ENCODE measurements around the gene ALDH3B2. TPM values are rescaled to one million over a fixed set of nuclear protein-coding genes. Genes with fewer than 3 reads are reported as not detected.

ALDH3B2 gene
- total RNA-seq, 1 donor from 2014 or later = not detected

GRCh38 chr11:67657300-67657699 lies 17.1 kb downstream of the ALDH3B2 start:
- POLR2A ChIA-PET = no interaction called here
- H3K9me3 Mint-ChIP-seq = peaks cover 3% of the 10 kb centered on the region
- H3K4me3 Mint-ChIP-seq = no peak overlapping the region
- TF ChIP-seq, protein P1, sequence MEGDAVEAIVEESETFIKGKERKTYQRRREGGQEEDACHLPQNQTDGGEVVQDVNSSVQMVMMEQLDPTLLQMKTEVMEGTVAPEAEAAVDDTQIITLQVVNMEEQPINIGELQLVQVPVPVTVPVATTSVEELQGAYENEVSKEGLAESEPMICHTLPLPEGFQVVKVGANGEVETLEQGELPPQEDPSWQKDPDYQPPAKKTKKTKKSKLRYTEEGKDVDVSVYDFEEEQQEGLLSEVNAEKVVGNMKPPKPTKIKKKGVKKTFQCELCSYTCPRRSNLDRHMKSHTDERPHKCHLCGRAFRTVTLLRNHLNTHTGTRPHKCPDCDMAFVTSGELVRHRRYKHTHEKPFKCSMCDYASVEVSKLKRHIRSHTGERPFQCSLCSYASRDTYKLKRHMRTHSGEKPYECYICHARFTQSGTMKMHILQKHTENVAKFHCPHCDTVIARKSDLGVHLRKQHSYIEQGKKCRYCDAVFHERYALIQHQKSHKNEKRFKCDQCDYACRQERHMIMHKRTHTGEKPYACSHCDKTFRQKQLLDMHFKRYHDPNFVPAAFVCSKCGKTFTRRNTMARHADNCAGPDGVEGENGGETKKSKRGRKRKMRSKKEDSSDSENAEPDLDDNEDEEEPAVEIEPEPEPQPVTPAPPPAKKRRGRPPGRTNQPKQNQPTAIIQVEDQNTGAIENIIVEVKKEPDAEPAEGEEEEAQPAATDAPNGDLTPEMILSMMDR (IDR thresholded peaks at IDR 0.05) = no peak
- no peaks in the 10 kb centered on the region for H3K36me3 Mint-ChIP-seq (ENCODE audit: low read depth)
- CTCF ChIA-PET = interaction anchor here (0.8 to 4.8 kb wide), 4 partner anchors 10 to 77 kb away, joined by 3 to 55 read pairs (median 4); partner anchors contain the start of gene NUDT8
- H3K27me3 Mint-ChIP-seq = no peaks in the 10 kb centered on the region
- H3K27ac Mint-ChIP-seq = no peak overlapping the region
- ATAC-seq (ENCODE audit: low read depth) = no peak
- peaks cover 8% of the 10 kb centered on the region for H3K4me1 Mint-ChIP-seq
- intact Hi-C loops (cut with micrococcal nuclease) = loop anchor here (5.0 kb wide), 1 partner anchor 150 kb away; the partner anchor contains the start of genes CDK2AP2 and PITPNM1
- no peak for DNase-seq

DNA sequence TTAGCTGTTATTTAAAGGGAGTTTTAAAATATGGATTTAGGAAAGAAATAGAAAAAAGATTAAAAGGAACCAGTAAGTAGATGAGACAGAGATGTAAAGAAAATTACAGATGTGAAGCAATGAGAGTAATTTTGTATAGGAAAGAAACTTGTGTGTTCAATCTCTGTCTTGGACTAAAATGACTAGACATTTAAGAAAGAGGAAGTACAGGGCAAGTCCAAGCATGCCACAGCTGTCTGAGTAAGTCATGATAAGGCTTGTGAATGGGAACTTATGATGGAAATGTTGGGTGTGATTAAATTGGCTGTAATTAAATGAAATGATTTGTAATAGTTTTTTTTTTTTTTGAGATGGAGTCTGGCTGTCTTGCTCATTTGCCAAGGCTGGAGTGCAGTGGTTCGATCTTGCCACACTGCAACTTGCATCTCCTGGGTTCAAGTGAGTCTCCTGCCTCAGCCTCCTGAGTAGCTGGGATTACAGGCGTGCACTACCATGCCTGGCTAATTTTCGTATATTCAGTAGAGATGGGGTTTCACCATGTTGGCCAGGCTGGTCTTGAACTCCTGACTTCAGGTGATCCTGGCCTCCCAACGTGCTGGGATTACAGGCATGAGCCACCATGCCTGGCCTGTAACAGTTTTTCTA lies 18.0 kb downstream of the ALDH3B2 start:
- Mint-ChIP-seq H3K36me3 (ENCODE audit: low read depth) (no peaks in the 10 kb centered on the region), H3K27ac (no peak overlapping the region), H3K27me3 (no peaks in the 10 kb centered on the region), H3K4me3 (no peak overlapping the region), H3K4me1 (peaks cover 8% of the 10 kb centered on the region), H3K9me3 (peaks cover 3% of the 10 kb centered on the region)
- TF ChIP-seq, protein P1 (IDR thresholded peaks at IDR 0.05) = no peak
- CTCF ChIA-PET = no interaction called here
- ATAC-seq (ENCODE audit: low read depth) (peak; percentile 43), DNase-seq (no peak)
- intact Hi-C loops (cut with micrococcal nuclease) = loop anchor here (5.0 kb wide), 1 partner anchor 149 kb away; the partner anchor contains the start of genes CDK2AP2 and PITPNM1
- POLR2A ChIA-PET = interaction anchor here (0.7 to 1.3 kb wide), 5 partner anchors 10 to 417 kb away, joined by 3 to 4 read pairs (median 3); partner anchors contain the start of genes CLCF1 and NUDT8

DNA sequence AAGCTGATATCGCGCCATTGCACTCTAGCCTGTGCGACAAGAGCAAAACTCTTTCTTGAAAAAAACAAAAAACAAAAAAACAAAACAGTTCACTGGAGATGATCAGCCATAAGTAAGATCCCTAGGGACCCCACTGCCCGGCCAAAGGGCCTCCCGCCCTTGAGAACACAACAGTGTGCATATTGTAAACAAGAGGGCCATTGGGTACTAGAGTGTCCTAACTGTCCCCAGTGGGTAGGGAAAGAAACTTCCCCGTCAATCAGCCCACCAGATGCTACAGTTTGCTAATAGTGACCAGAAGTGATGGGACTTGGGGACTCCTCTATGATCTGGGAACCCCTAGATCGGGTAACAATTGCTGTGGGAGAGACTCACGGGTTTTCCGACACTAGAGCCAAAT lies 20.2 kb downstream of the ALDH3B2 start:
- H3K4me1 Mint-ChIP-seq = peaks cover 25% of the 10 kb centered on the region
- TF ChIP-seq, protein P1 (IDR thresholded peaks at IDR 0.05) = no peak
- no peaks in the 10 kb centered on the region for H3K27me3 Mint-ChIP-seq
- DNase-seq (no peak), ATAC-seq (ENCODE audit: low read depth) (no peak)
- peaks cover 3% of the 10 kb centered on the region for H3K9me3 Mint-ChIP-seq
- H3K4me3 Mint-ChIP-seq = no peak overlapping the region
- H3K27ac Mint-ChIP-seq = no peak overlapping the region
- CTCF ChIA-PET = no interaction called here
- H3K36me3 Mint-ChIP-seq (ENCODE audit: low read depth) = no peaks in the 10 kb centered on the region
- POLR2A ChIA-PET = no interaction called here
- intact Hi-C loops (cut with micrococcal nuclease) = no loop called here

- no peak for ATAC-seq (ENCODE audit: low read depth)
- ChIA-PET CTCF (interaction anchor here (0.6 kb wide), 1 partner anchor 105 kb away, joined by 4 read pairs; no protein-coding TSS in a partner anchor), POLR2A (interaction anchor here (0.7 kb wide), 1 partner anchor 216 kb away, joined by 3 read pairs; the partner anchor contains the start of gene PTPRCAP)
- intact Hi-C loops (cut with micrococcal nuclease) = no loop called here
- no peaks in the 10 kb centered on the region for H3K36me3 Mint-ChIP-seq (ENCODE audit: low read depth)
- DNase-seq = no peak
- TF ChIP-seq, protein P1 (IDR thresholded peaks at IDR 0.05) = no peak
- H3K9me3 Mint-ChIP-seq = peaks cover 3% of the 10 kb centered on the region
- no peak overlapping the region for H3K27ac Mint-ChIP-seq
- no peak overlapping the region for H3K4me3 Mint-ChIP-seq
- H3K4me1 Mint-ChIP-seq = peaks cover 29% of the 10 kb centered on the region
- H3K27me3 Mint-ChIP-seq = no peaks in the 10 kb centered on the region
These were observed 21.2 kb downstream of the ALDH3B2 start for GRCh38 chr11:67652965-67653845.

All from activated B cell treated with CpG ODN at 0.5 μM for 24 hours (primary cell).